ENCODE results near the gene DPM1.
"Not testable (repeated sequence)": the region's sequence is repeated elsewhere in the genome, so short reads cannot be mapped to it uniquely, and the experiment has no call there.

DPM1 gene

DNA sequence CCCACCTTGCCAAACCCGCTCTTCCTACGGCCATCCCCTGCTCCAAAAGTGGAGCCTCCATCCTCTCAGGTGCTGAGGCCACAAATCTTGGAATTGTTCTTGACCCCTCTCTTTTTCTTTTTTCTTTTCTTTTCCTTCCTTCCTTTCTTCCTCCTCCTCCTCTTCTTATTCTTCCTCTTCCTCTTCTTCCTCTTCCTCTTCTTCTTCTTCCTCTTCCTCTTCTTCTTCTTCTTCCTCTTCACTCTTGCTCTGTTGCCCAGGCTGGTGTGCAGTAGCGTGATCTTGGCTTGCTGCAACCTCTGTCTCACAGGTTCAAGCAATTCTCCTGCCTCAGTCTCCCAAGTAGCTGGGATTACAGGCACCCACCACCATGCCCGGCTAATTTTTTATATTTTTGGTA, 20.2 kb upstream of the DPM1 start:
- ATAC-seq = not testable (repeated sequence)

GRCh38 chr20:50977066-50978021, 19.0 kb upstream of the DPM1 start:
- no peak for DNase-seq
- no peak for ATAC-seq

More for the DNA sequence above, 20.2 kb upstream of the DPM1 start:
- not testable (repeated sequence) for DNase-seq

DNA sequence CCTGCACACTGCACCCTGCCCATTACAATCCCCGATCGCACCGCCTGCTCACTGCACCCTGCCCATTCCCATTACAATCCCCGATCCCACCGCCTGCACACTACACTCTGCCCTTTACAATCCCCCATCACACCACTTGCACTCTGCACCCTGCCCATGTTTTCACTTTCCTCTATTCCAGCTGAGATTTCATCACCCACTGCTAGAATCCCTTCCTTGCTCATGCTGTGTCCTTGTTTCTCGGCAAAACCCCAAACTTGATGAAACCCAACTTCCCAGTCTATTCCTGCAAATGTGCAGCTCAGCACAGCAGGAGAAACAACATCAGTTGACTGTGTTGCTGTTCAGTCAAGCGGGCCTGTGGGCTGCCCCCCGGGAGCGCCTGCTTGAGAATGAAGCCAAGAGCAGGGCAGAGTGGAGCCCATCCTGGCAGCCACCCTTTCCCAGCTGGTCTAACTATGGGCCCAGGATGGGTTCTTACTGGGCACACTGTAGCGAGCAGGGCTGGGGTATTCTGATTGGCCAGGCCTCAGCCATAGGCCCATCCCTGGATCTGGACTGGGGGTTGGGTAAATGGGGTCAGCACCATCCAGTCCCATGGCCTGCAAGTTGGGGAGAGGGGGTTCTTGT, 17.5 kb upstream of the DPM1 start:
- DNase-seq (no peak), ATAC-seq (no peak)

DNA sequence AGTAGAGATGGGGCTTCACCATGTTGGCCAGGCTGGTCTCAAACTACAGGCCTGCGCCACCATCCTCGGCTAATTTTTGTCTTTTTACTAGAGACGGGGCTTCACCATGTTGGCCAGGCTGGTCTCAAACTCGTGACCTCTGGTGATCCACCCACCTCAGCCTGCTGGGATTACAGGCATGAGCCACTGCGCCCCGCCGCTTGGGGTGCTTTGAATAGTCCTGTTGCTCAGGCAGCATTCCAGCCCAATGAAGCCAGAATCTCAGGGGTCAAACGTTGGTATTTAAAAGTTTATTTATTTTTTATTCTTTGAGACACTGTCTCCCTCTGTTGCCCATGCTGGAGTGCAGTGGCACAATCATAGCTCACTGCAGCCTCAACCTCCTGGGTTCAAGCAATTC, 11.6 kb upstream of the DPM1 start:
- no peak for ATAC-seq

GRCh38 chr20:50969435-50969834, 11.1 kb upstream of the DPM1 start:
- DNase-seq = no peak
- ATAC-seq = no peak

More for the DNA sequence above, 11.6 kb upstream of the DPM1 start:
- no peak for DNase-seq

DNA sequence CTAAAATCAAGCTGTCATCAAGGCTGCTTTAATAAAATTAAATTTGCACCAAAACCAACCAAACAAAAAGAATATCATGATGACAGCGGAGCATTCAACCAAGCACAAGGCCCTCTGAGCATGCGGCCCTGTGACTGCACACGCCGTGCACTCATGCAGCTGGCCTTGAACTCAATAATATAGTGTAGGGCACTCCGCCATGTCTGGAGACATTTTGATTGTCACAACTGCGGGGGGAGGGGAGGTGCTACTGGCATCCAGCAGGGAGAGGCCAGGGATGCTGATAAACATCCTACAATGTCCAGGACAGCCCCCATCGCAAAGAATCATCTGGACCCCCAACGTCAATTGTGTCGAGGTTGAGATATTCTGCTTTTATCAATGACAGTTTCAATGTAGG, 10.0 kb upstream of the DPM1 start:
- ATAC-seq (no peak), DNase-seq (no peak)

- no peak for ATAC-seq
- DNase-seq = no peak
Measured at GRCh38 chr20:50967586-50967985, 9.3 kb upstream of the DPM1 start.

- ATAC-seq (no peak), DNase-seq (no peak)
Measured at GRCh38 chr20:50959543-50960126, 1.3 kb upstream of the DPM1 start.

- peak; percentile 80 for ATAC-seq
Measured at GRCh38 chr20:50958615-50959542, 547 bp upstream of the DPM1 start, which contains the start of gene MOCS3. Gene MOCS3, plus strand, starts transcription at chr20:50958818. Its CDS starts 25 bp downstream, at chr20:50958843.

GRCh38 chr20:50957276-50957675, 1.1 kb downstream of the DPM1 start:
- no peak for DNase-seq
- no peak for ATAC-seq

More at GRCh38 chr20:50958615-50959542, 547 bp upstream of the DPM1 start, which contains the start of gene MOCS3:
- peak; percentile 83 for DNase-seq

DNA sequence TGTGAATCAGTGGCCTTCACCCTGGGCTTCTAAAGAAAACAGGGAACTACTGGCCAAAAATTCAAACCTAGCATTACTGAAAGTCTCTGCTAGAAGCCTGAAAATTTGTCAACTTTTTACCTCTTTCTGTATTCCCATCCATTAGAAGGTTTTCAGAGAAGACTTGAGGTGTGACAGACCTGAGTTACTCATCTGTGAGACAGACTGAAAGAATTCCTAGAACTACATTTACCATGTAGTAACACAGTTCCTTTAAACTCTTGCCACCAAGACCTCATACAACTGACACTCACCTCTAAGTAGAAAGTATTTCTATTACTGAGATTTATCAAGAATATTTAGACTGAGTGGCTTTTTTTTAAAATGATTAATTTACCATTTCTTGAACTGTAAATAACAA, 4.5 kb downstream of the DPM1 start:
- ATAC-seq (no peak), DNase-seq (no peak)

GRCh38 chr20:50953196-50953595, 5.1 kb downstream of the DPM1 start:
- ATAC-seq (no peak), DNase-seq (no peak)

DNA sequence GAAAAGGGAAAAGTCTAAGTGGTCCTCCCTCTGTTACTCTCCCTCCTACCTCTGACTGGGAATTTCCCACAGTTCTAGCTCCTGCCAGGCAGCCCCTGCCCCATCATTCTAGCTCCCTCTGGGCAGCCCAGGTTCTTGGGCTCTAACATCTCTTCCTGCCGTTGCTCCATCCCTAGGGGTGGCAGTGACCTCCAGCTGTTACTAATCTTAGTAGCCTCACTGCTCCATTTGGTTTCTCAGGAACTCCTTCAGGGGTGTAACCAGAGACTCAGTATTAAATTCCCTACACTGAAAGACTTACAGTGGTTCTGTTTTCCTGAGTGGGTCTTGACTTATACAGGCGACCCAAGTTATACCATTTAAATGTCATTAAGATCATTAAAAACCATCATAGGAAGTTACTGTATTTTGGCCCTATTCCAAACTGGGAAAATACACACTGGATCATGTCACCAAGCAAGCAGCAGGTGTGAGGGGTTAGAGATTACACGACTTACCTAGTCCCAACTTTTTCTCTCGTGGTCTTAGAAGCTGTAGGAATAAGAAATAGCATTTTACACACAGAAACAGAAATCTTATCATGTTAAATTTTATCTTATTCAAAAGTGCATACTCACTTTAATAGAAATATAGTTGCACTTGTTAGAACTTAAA, 10.1 kb downstream of the DPM1 start:
- no peak for DNase-seq

GRCh38 chr20:50943069-50943468, 15.3 kb downstream of the DPM1 start:
- ATAC-seq = no peak
- no peak for DNase-seq

More for the DNA sequence above, 10.1 kb downstream of the DPM1 start:
- no peak for ATAC-seq

- ATAC-seq = no peak
Measured at GRCh38 chr20:50933589-50933988, 24.7 kb downstream of the DPM1 start.

DNA sequence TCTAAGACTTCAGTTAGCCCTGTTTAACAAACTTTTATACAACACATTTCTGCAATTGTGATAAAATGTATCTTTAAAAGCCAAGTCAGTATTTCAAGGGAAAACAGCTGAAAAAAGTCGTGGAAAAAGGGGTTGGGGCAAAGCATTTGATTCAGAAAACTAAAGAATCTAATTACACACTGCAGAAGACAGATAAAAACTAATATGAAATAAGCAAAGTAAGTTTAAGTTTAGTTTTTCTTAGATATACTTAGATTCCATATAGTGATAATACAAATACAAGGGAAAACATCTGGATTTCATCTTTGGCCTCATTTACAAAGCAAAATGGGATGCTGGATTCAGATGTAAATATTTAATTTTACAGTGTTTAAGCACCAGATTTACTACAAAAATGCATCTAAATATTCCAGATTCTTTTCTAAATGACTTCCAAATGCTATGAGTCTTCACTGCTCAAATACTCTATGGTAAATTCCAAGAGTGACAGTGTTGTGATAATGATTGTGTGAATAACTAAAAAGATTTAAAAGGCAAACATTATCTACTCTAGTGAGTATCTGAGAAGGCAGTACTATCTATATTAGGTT, 25.5 kb downstream of the DPM1 start:
- no peak for DNase-seq

More at GRCh38 chr20:50933589-50933988, 24.7 kb downstream of the DPM1 start:
- no peak for DNase-seq

DNA sequence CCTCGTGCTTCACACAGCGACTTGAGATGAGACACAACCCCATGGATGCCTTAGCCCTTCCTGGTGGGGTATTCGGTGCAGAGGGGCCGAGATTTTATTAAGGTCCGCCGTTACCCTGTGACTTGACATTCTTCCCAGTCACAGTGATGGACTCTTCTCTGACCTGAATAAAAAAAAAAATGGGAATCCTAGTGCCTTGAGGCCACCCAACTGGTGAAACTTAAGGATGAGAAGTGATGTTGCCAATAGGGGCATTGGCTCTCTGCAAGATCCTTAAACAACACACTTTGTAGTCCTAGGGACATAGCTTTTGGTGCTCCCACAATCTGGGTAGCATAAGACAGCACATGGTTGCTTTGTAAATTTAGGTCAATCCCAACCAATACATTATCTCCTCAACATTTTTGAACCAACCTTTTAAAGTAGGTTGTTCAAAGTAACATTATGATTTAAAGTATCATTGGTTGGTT, 26.3 kb downstream of the DPM1 start:
- ATAC-seq (no peak), DNase-seq (no peak)

More for the DNA sequence above, 25.5 kb downstream of the DPM1 start:
- no peak for ATAC-seq

DNA sequence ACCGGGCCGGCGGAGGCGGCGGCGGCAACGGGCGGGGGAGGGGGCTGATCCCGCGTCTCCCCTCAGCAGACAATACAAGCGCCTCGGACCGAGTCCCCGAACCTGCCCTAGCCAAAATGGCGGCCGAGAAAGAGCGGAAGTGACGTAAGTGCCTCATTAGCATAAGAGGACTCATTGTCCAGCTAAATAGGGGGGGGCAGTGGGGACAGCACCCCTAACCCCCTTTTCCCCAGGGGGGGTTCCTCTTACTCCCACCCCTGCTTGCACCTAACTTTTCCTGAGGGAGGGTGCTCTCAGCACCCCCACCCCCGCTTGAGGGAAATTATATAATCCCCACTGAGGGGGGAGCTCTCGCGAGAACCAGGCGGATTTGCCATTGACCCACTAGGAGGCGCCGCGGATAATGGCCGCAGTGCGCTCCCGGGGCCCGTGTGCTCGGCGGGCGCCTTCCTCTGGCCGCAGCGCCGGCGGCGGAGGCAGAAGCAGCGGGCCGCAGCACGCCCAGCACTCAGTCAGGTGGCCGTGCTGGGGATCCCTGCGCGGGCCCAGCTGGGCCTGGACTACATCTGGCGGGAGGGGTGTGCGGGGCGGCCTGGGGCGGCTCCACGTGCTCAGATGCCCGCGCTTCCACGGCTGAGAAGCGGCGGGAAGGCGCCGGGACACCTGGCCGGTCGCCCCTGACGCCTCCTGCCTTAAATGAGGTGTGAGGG, 26.9 kb downstream of the DPM1 start, which contains the start of gene ADNP:
ADNP (minus strand) TSS at position 132 of the 710 bp plus-strand sequence. CDS start 27,441 bp downstream, outside the sequence.
- ATAC-seq (peak; percentile 68), DNase-seq (peak; percentile 85)

DNA sequence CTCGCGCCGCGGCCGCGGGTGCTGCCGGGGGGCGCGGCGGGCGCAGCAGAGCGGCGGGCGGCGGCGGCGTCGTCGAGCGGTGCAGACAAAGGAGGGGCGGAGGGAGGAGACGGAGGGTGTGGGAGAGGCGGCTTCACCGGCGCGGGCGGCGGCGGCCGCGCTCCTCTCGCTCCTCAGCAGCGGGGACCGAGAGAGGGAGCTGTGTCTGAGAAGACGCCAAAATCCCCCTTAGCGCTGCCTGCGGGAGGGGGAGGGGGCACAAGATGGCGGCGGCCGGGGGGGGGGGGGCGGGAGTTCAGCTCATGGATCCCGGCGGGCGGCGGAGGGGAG, 27.4 kb downstream of the DPM1 start:
- DNase-seq = no peak
- ATAC-seq = peak; percentile 42

Measured in stimulated activated naive CD8-positive, alpha-beta T cell treated with anti-CD3 and anti-CD28 coated beads, Interleukin-15, Interleukin-2, amounts not matched to agents 100 U/mL and 50 U/mL, for 24 hours (primary cell).